K562 (cell line): ENCODE measurements around the gene ERCC6L. TPM values are rescaled to one million over a fixed set of nuclear protein-coding genes. Genes with fewer than 3 reads are reported as not detected.

Experiments used
- ATAC-seq: fragments of 200-7000 bp; cut with Tn5 transposase; 3 replicates; pipeline ENCODE4 v1.9.1; 2020; ENCODE audit warnings: moderate library complexity
- BruUV-seq: library from RNA; stranded (reverse); fragments of 400-500 nt; replicated peaks from 2 replicates; lab custom pipeline; 2021; lab: Mats Ljungman, UMichigan
- CTCF ChIA-PET: fragments of 300-600 bp; formaldehyde crosslinking; extraction: SDS; loops from one replicate; lab custom pipeline; 2021; ENCODE audit warnings: low intra/inter-chr PET ratio; lab: Yijun Ruan, JAX
- POLR2A ChIA-PET: fragments of 300-600, 350-650 bp; sonication (Branson Sonifier 250); formaldehyde crosslinking; extraction: SDS; loops from one replicate; lab custom pipeline; 2021; ENCODE audit warnings: antibody characterized with exemption, inconsistent platforms; lab: Yijun Ruan, JAX
- DNase-seq, 4 experiments: peaks; one replicate each; pipeline versions ENCODE4 v3.0.0 to v3.0.0-alpha.2; 2011 to 2018; ENCODE audit warnings: low spot score in 3 of 4, mixed read lengths in 3 of 4; ENCODE audit errors: extremely low read depth in 1 of 4
- FAIRE-seq: peaks from 2 replicates; lab custom pipeline; 2011; peaks lifted over from hg19 to GRCh38; lab: Jason Lieb, UNC
- H2AFZ ChIP-seq: 2 replicates; pipeline ENCODE4 v1.6.0; 2011; ENCODE audit warnings: low read depth, low read length, control low read depth, inconsistent platforms
- H3K27ac ChIP-seq: fragments of 200-600 bp; 3 replicates; pipeline ENCODE4 v1.8.0; 2011; ENCODE audit warnings: low read depth, mild to moderate bottlenecking, control low read depth, inconsistent platforms, low read length, moderate library complexity, mixed read lengths; ENCODE audit errors: extremely low read depth
- H3K27me3 ChIP-seq, 2 experiments: fragments of 300-600 bp in 1 of 2; 2 replicates in 1 of 2; 3 replicates in 1 of 2; pipeline versions ENCODE4 v1.6.0 to v1.8.0; 2011; ENCODE audit warnings: inconsistent platforms in 2 of 2, low read length in 2 of 2, mild to moderate bottlenecking in 1 of 2, mixed read lengths in 1 of 2, moderate library complexity in 1 of 2; ENCODE audit not compliant: control insufficient read depth in 2 of 2, insufficient read depth in 2 of 2
- H3K36me3 ChIP-seq: fragments of 300-600 bp; 3 replicates; pipeline ENCODE4 v1.8.0; 2011; ENCODE audit warnings: mild to moderate bottlenecking, low read length, inconsistent platforms; ENCODE audit not compliant: control insufficient read depth, insufficient read depth
- H3K4me1 ChIP-seq, 2 experiments: fragments of 200-600 bp in 1 of 2; replicated peaks in 1 of 2; 2 replicates in 1 of 2; 3 replicates in 1 of 2; pipeline versions ENCODE4 v1.5.1 to v1.8.0; 2011; ENCODE audit warnings: inconsistent platforms in 2 of 2, low read length in 2 of 2, mild to moderate bottlenecking in 1 of 2, mixed read lengths in 1 of 2, moderate library complexity in 1 of 2; ENCODE audit not compliant: control insufficient read depth in 2 of 2, insufficient read depth in 2 of 2
- H3K4me2 ChIP-seq: 2 replicates; pipeline ENCODE4 v1.6.1; 2011; ENCODE audit warnings: low read length, control low read depth, inconsistent platforms, mixed read lengths; ENCODE audit not compliant: insufficient read depth
- H3K4me3 ChIP-seq: fragments of 200-600 bp; sonication (generic), shearing (Covaris generic); 2 replicates; pipeline ENCODE4 v1.5.1; 2016; ENCODE audit warnings: control low read depth, inconsistent platforms
- H3K79me2 ChIP-seq: fragments of 200-600 bp; 3 replicates; pipeline ENCODE4 v1.8.0; 2011; ENCODE audit warnings: low read length, inconsistent platforms; ENCODE audit not compliant: control insufficient read depth, insufficient read depth
- H3K9ac ChIP-seq, 2 experiments: 2 replicates each; pipeline versions ENCODE4 v1.6.0 to v1.6.1; 2011; ENCODE audit warnings: low read depth in 2 of 2, low read length in 2 of 2, control low read depth in 1 of 2, inconsistent platforms in 1 of 2, mild to moderate bottlenecking in 1 of 2, mixed read lengths in 1 of 2; ENCODE audit not compliant: insufficient read depth in 1 of 2
- H3K9me1 ChIP-seq: one replicate; pipeline ENCODE4 v1.6.0; 2011; ENCODE audit warnings: inconsistent platforms, mild to moderate bottlenecking, low read length, moderate library complexity; ENCODE audit not compliant: control insufficient read depth, insufficient read depth
- H3K9me3 ChIP-seq: replicated peaks from 2 replicates; pipeline ENCODE4 v1.5.1; 2011; ENCODE audit warnings: low read depth, low read length, inconsistent platforms; ENCODE audit not compliant: control insufficient read depth, insufficient read depth
- H4K20me1 ChIP-seq: replicated peaks from 2 replicates; pipeline ENCODE4 v1.6.1; 2011; ENCODE audit warnings: low read length, inconsistent platforms, mixed read lengths; ENCODE audit not compliant: control insufficient read depth, insufficient read depth
- ARID1B ChIP-seq: fragments of 450-650 bp; IDR thresholded peaks from 2 replicates; pipeline ENCODE4 v1.6.1; 2016; ENCODE audit warnings: antibody characterized with exemption, mild to moderate bottlenecking, inconsistent platforms
- E2F3 ChIP-seq: fragments of 250-450 bp; sonication (Bioruptor Pico); IDR thresholded peaks from 2 replicates; pipeline ENCODE4 v1.4.0; 2020; ENCODE audit warnings: mild to moderate bottlenecking
- ELK3 ChIP-seq: fragments of 450-650 bp; formaldehyde crosslinking; IDR thresholded peaks from 2 replicates; pipeline ENCODE4 v1.4.0; 2020; ENCODE audit warnings: mild to moderate bottlenecking
- GABPB1 ChIP-seq: sonication (generic); formaldehyde crosslinking; IDR thresholded peaks from 2 replicates; pipeline ENCODE4 v1.8.0; 2022; ENCODE audit warnings: mild to moderate bottlenecking, missing genetic modification reagents
- SAP30 ChIP-seq: fragments of 200-600 bp; sonication (generic); IDR thresholded peaks from 2 replicates; pipeline ENCODE4 v1.6.1; 2012; ENCODE audit warnings: borderline replicate concordance, low read depth, mild to moderate bottlenecking, moderate library complexity, low read length, control low read depth, inconsistent platforms; ENCODE audit not compliant: insufficient read depth, poor library complexity, severe bottlenecking
- TCF3 ChIP-seq: sonication (generic); formaldehyde crosslinking; IDR thresholded peaks from 2 replicates; pipeline ENCODE4 v1.4.0; 2020; ENCODE audit warnings: mild to moderate bottlenecking, missing genetic modification reagents
- TRIM28 ChIP-seq: fragments of 450-650 bp; IDR thresholded peaks from 2 replicates; pipeline ENCODE4 v1.6.1; 2017
- UBTF ChIP-seq, 2 experiments: IDR thresholded peaks; 2 replicates each; pipeline ENCODE4 v1.6.1; 2012; ENCODE audit warnings: improper control_type of control experiment in 2 of 2, low read depth in 2 of 2, low read length in 2 of 2, borderline replicate concordance in 1 of 2
- YY1 ChIP-seq, 3 experiments: IDR thresholded peaks; 2 replicates each; pipeline ENCODE4 v1.6.1; 2011; ENCODE audit warnings: low read length in 2 of 3, mild to moderate bottlenecking in 2 of 3, moderate library complexity in 2 of 3, borderline replicate concordance in 1 of 3, control low read depth in 1 of 3, low read depth in 1 of 3; ENCODE audit not compliant: insufficient read depth in 3 of 3, insufficient replicate concordance in 2 of 3, control insufficient read depth in 1 of 3, insufficient read length in 1 of 3; ENCODE audit errors: extremely low read depth in 1 of 3
- ZFP91 ChIP-seq: sonication (generic); formaldehyde crosslinking; IDR thresholded peaks from 2 replicates; pipeline ENCODE4 v1.8.0; 2022; ENCODE audit warnings: mild to moderate bottlenecking, missing genetic modification reagents
- whole genome bisulfite sequencing: fragments of 100-300 bp; shearing (Covaris generic); methylation state at CpG from one replicate; pipeline ENCODE4 v1.1.6; 2016; ENCODE audit warnings: low coverage, mixed read lengths; ENCODE audit not compliant: insufficient coverage; ENCODE audit errors: missing lambda C conversion rate; 5-methylcytosine and 5-hydroxymethylcytosine counted together
- in situ Hi-C: fragments of 300-500 bp; cut with MboI; formaldehyde crosslinking; loops from 4 replicates; pipeline ENCODE4 v1.15.0; 2018; ENCODE audit warnings: inconsistent platforms, mixed read lengths
- intact Hi-C: fragments of 100-400 bp; cut with micrococcal nuclease; formaldehyde crosslinking; loops from 2 replicates; pipeline ENCODE4 v1.14.2; 2022
- polyA plus RNA-seq, 8 experiments: library from polyadenylated mRNA; depleted of rRNA in 4 of 8; stranded (reverse) in 5 of 8; unstranded in 3 of 8; fragments of >200 nt; fragmentation: Nextera tagmentation in 2 of 8; fragmentation: Illumina TruSeq in 1 of 8; extraction: Ambion mirVana in 2 of 8; extraction: Trizol in 1 of 8; gene quantifications; 2 replicates each; pipeline versions ENCODE4 v1.2.1 to v1.2.3, GENCODE V29; 2011 to 2014; ENCODE audit warnings: inconsistent platforms in 1 of 8, missing spikeins in 1 of 8
- total RNA-seq, 7 experiments: library from RNA; depleted of rRNA in 6 of 7; stranded (reverse); fragments of >200 nt in 6 of 7; fragmentation: Illumina TruSeq in 2 of 7; extraction: Trizol in 2 of 7; gene quantifications; 2 replicates each; pipeline versions ENCODE4 v1.2.1 to v1.2.3, GENCODE V29; 2011 to 2021; ENCODE audit warnings: low replicate concordance in 1 of 7

The ERCC6L gene
- total and polyA plus RNA-seq, 9 of the 15 experiments (the other 6 are each of a cell fraction or from before 2014, with no cell fraction given) = 6.4 to 17.4 (median 11.9) TPM

GRCh38 chrX:72238183-72238582 is 644 bp downstream of the ERCC6L start:
- in situ Hi-C loops = no loop called here
- no peak for ATAC-seq
- intact Hi-C loops = no loop called here
- Histone ChIP-seq H3K4me1 (no peaks in the 10 kb centered on the region; a peak in 2 of 5 replicates), H3K27me3 (no peaks in the 10 kb centered on the region), H4K20me1 (no peaks in the 10 kb centered on the region), H3K27ac (peak overlapping the region; percentile 82), H3K9me1 (no peaks in the 10 kb centered on the region), H3K79me2 (peaks cover 36% of the 10 kb centered on the region), H3K4me3 (peak overlapping the region; percentile 56), H3K4me2 (peak overlapping the region; percentile 71; the same call in 1 of the 2 replicates), H3K9ac (peak overlapping the region; percentile 67 to 91; a peak in 3 of 4 replicates), H3K36me3 (peaks cover 17% of the 10 kb centered on the region; the same call in 2 of the 3 replicates), H2AFZ (0 out of 2 replicates have a peak overlapping the region, but pooled peaks have one; percentile 85), H3K9me3 (no peaks in the 10 kb centered on the region)
- WGBS = 7% methylated on average over 5 of the region's 6 CpGs
- no peak for TF ChIP-seq ZFP91
- TF ChIP-seq SAP30 = no peak
- TF ChIP-seq YY1 (IDR thresholded peaks at IDR 0.05; ENCODE audit: borderline replicate concordance in 1 of 3, control insufficient read depth in 1 of 3, extremely low read depth in 1 of 3, insufficient read depth in 3 of 3, insufficient read length in 1 of 3, insufficient replicate concordance in 2 of 3, low read depth in 1 of 3, low read length in 2 of 3) = no peak
- TF ChIP-seq GABPB1 (CRISPR knock-in tag) = no peak
- no peak for TF ChIP-seq TCF3 (CRISPR knock-in tag)
- no peak for TF ChIP-seq E2F3 (CRISPR knock-in tag)
- TF ChIP-seq UBTF (IDR thresholded peaks at IDR 0.05; ENCODE audit: borderline replicate concordance in 1 of 2, low read depth in 2 of 2, low read length in 2 of 2) = no peak
- TF ChIP-seq ELK3 (CRISPR knock-in tag) = no peak
- TF ChIP-seq TRIM28 = no peak
- no peak for TF ChIP-seq ARID1B
- no peak for DNase-seq
- BruUV-seq = no TSS peak
- ChIA-PET POLR2A (interaction anchor here (0.7 to 1.7 kb wide), 2 partner anchors 14 to 39 kb away, joined by 4 to 16 read pairs; partner anchors contain the start of gene RPS4X), CTCF (no interaction called here)
- FAIRE-seq = no peak
